A204.1 (cell line): ENCODE data around the gene IQGAP2.
"Not testable (repeated sequence)": the region's sequence is repeated elsewhere in the genome, so short reads cannot be mapped to it uniquely, and the experiment has no call there.

Source experiments
- FAIRE-seq: peaks from 2 replicates; lab custom pipeline; 2012; peaks lifted over from hg19 to GRCh38; lab: Jason Lieb, UNC

IQGAP2 gene

DNA sequence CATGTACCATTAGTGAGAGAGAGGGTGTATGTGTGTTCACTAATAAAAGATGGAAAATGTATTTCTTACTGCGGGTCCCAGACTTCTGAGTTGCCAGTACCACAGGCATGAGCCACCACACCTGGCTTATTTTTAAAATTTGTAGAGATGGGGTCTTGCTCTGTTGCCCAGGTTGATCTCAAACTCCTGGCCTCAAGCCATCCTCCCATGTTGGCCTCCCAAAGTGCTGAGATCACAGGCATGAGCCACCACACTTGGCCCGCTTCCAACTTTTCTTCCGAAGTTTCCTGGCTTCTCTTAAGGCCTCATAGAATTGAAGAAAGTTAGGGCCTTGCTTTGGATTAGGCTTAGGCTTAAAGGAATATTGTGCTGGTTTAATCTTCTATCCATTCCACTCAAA is 260.5 kb downstream of the IQGAP2 start:
- no peak for FAIRE-seq

DNA sequence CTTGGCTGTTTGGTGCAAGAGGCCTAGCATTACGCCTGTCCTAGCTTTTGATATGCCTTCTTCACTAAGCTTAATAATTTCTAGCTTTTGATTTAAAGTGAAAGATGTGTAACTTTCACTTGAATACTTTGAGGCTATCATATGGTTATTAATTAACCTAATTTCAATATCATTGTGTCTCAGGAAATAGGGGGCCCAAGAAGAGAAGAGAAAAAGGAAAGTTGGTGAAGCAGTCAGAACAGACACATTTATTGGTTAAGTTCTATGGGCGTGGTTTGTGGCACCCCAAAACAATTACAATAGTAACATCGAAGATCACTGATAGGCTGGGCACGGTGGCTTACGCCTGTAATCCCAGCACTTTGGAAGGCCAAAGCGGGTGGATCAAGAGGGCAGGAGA is 261.0 kb downstream of the IQGAP2 start:
- FAIRE-seq, result no peak

DNA sequence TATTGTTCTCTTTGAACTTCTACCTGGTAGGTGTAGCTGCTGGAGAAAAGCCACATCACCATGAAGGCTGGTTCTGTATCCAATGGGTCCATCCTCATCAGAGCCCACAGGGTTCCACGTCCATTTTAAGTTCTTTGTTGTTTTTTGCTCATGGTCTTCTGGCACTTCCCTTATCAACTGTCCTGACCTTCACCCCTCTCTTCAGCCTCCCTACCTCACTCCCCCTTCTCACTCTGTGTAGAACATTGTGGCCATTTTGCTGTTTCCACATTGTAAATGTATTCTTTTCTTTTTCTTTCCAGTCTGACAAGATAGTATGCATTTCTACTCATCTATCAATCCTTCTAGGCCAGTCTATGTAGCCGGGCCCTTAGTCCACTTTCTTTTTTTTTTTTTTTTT is 264.4 kb downstream of the IQGAP2 start:
- no peak for FAIRE-seq

- FAIRE-seq, result no peak
Observed at GRCh38 chr5:76669245-76669644, 266.2 kb downstream of the IQGAP2 start.

GRCh38 chr5:76670508-76670907 is 267.4 kb downstream of the IQGAP2 start:
- FAIRE-seq, result no peak

GRCh38 chr5:76672242-76672641 is 269.2 kb downstream of the IQGAP2 start:
- no peak for FAIRE-seq

DNA sequence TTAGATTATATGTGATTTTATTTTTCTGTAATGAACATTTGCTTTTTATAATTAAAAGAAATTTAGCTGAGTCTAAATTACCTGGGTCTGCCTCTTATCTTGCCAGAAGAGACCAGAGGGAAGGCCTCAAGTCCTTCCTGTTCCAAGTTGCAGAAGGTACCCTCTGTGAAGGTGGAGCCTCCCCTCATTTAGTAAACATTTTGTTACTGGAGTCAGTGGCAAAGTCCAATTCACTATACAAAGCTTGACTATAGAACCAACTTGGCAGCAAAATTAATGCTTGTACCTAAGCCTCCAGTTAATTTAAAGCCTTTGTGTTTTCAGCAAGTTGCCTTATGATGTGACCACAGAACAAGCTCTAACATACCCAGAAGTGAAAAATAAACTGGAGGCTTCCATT is 270.0 kb downstream of the IQGAP2 start:
- FAIRE-seq, result no peak

DNA sequence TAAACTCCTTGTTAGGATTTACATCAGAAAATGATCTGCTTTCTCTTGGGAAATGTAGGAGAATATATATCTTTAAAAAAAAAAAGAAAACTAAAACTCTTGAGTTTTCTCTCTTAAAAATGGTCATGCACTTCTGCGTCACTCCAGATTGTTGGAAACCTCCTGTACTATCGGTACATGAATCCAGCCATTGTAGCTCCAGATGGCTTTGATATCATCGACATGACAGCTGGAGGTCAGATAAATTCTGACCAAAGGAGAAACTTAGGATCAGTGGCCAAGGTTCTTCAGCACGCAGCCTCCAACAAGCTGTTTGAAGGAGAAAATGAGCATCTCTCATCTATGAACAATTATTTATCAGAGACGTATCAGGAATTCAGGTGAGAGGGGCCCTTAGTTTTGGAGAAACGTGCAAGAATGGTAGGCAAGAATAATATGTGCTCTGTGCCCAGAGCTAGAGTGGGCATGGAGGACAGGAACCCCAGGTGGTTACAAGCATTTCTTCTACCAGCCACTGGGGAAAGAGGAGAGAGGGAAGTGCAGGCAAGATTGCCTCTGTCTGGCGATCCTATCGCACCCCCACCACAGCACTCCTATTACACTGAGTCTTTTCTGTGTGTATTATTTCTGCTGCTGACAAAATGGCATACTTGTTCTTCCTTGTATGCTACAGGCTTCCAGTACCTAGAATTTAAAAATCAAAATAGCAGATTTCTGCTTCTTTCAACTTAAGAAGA is 271.4 kb downstream of the IQGAP2 start:
- FAIRE-seq, result no peak

- FAIRE-seq, result no peak
Observed at GRCh38 chr5:76675364-76675763, 272.3 kb downstream of the IQGAP2 start.

GRCh38 chr5:76677849-76678472 is 274.9 kb downstream of the IQGAP2 start:
- FAIRE-seq, result no peak

- FAIRE-seq, result no peak
Observed at GRCh38 chr5:76679231-76679630, 276.1 kb downstream of the IQGAP2 start.

- FAIRE-seq, result not testable (repeated sequence)
Observed at GRCh38 chr5:76680826-76681225, 277.7 kb downstream of the IQGAP2 start.

DNA sequence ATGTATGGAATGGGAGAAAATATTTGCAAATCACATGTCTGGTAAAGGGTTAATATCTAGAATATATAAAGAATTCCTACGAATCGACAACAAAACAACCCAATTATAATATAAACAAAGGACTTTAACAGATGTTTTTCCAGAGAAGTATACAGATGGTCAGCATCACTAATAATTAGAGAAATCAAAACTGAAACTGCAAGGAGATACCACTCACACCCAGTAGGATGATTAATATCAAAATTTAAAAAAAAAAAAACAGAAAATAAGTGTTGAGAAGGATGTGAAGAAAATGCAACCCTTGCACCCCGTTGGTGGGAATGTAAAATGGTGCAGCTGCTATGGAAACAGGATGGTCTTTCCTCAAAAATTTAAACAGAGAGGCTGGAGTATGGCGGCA is 278.2 kb downstream of the IQGAP2 start:
- FAIRE-seq, result no peak

DNA sequence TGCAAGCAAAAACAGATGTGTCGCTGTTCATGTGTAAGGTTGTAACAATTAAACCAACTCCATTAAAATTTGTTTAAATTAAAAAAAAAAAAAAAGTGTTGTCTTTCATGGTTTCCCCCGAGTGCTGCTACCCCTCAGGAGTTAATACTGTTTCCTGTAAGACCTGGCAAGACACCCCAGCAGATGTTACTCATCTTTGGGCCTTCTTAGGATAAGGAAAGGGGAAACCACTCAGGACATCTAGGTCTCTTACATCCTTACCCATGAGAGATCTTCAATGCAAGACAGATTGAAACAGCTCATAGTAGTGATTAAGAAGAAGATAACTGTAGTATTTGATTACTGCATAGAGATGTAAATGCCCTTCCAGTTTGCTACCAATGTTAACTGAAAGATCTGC is 279.3 kb downstream of the IQGAP2 start:
- FAIRE-seq, result no peak

GRCh38 chr5:76683816-76684731 is 281.0 kb downstream of the IQGAP2 start:
- no peak for FAIRE-seq

GRCh38 chr5:76684756-76685519 is 281.9 kb downstream of the IQGAP2 start:
- no peak for FAIRE-seq

DNA sequence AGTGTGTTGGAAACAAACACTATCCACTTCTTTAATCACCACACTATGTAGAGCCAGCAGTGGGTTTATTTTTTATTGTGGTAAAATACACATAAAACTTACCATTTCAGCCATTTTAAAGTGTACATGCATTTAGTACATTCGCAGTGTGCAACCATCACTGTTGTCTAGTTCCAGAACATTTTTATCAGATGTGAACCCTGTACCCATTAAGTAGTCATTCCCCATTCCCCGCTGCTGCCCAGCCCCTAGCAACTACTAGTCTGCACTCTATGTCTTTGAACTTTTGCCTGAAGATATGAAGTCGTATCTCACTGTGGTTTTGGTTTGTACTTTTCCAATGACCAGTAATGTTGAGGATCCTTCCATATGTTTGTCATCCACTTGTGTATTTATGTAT is 282.6 kb downstream of the IQGAP2 start:
- FAIRE-seq, result no peak

DNA sequence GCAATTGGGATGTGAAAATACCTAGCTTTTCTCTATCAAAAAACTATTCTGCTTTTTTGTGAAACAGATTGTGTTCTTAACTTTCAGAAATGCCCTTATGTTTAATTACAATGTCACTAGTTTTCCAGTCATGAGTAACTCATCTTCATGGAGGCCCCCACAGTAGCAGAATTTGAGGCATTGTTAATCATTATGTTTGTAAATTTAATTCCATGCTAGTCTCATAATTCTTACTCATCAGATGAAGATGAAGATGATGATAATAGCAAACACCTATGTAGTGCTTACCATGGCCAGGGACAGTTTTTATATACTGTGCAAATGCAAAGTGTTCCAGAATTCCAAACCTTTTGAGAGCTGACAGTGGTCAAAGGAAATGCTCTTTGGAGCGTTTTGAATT is 285.1 kb downstream of the IQGAP2 start:
- no peak for FAIRE-seq

DNA sequence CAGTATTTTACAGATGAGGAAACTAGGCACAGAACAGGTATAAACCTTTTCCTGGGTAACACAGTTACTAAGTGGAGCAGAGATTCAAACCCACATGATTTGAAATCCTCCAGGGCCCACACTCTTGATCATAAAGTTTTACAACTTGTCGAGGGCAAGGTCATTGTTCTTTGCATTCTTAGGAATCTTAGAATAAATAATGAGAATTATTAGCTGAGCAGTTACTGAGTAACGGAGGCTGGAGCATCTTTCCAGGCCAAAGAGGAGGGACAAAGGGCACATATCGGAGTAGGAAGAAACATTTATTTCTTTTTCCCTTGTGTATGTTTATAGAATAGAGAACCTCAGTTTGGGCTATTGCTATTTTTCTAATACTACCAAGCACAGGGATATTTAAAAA is 285.8 kb downstream of the IQGAP2 start:
- no peak for FAIRE-seq

DNA sequence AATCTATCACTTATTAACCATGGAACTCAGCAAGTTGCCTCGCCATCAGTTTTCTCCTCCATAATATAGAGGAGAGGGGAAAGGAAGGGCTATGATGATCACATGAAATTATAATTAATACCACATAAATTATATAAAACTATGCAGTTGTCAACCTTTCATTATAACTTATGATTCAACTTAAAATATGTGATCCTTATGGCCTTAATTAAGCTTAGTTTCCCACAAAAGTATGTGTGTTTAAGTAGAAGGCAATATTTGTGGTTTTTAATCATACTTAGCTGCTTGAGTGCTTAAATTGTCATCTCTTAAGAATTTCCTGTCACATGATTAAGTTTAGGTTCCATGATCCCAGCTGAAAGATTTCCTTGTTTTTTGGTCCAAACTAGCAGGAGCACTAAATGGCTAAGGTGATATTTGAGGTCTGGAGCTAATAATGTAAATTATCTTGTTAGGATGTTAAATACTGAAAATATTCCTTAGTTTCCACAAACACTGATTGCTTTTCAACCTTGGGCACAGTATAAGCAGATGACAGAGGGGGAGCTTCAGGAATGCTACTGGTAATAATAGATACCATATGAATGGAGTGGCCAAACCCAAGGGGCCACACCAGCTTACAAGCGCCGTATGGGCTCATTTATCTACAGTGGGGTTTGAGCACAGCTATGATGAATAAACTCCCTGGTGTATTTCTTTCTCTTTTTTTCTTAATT is 286.4 kb downstream of the IQGAP2 start:
- no peak for FAIRE-seq

GRCh38 chr5:76690037-76690679 is 287.1 kb downstream of the IQGAP2 start:
- no peak for FAIRE-seq
